ENCODE data around the gene LGALS7B. TPM values are rescaled to one million over a fixed set of nuclear protein-coding genes. Genes with fewer than 3 reads are reported as not detected.

Gene LGALS7B
- total and polyA plus RNA-seq, 2 of the 8 experiments (the other 6 are each of a cell fraction or from before 2014, with no cell fraction given), result 3.6 TPM; not detected in 1

DNA sequence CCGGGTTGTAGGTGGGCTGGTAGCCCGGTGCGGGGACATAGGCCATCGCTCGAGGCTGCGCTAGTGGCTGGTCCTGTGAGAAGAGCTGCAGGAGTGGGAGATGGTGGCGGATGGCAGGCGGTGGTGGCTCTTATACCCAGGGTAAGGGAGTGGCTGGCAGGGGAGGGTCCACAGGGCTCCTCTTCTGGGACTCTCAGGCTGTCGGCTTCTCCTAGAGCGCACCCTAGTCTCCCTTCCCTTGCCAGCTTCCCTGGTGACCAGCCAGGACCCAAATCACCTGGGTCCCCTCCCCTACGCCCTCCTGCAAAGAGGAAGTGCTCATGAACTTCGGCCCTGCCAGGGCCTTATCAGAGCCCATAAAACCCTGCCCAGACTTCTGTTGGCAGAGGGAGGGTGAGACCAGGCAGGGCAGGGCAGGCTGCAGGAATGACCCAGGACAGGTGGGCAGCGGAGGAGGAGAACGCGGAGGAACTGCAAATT lies 23.9 kb downstream of the LGALS7B start, which contains the start of gene LGALS4:
Gene LGALS4, minus strand, starts transcription at position 105 of the 480 bp plus-strand sequence. Its CDS starts 59 bp downstream, at position 46.
- H4K20me1 ChIP-seq (replicated peaks in 1 of 2; ENCODE audit: control insufficient read depth in 1 of 2, insufficient read depth in 2 of 2, low read length in 2 of 2), result peaks cover 2 to 5% of the 10 kb centered on the region in 2 experiments
- H2BK12ac ChIP-seq (ENCODE audit: low read depth, low read length), result no peak within 1 kb of the TSS
- no peak within 1 kb of the TSS for H2BK5ac ChIP-seq (ENCODE audit: low read depth, low read length)
- no peak within 1 kb of the TSS for H3K18ac ChIP-seq (ENCODE audit: extremely low read depth, low read length)
- no peak within 1 kb of the TSS for H4K5ac ChIP-seq (ENCODE audit: insufficient read length, low read depth, low read length)
- H3K79me2 ChIP-seq (ENCODE audit: control insufficient read depth in 1 of 2, insufficient read depth in 2 of 2, low read length in 2 of 2), result no peaks in the 10 kb centered on the region
- H3K36me3 ChIP-seq (ENCODE audit: control insufficient read depth in 2 of 4, insufficient read depth in 4 of 4, low read length in 3 of 4), result peaks cover 0 to 18% (median 9%) of the 10 kb centered on the region in 4 experiments; a peak in 5 of 8 replicates
- WGBS, 2 experiments (ENCODE audit: extremely low coverage in 1 of 2, insufficient coverage in 1 of 2, insufficient read length in 1 of 2, insufficient replicate concordance in 2 of 2, low coverage in 1 of 2, low lambda C conversion rate in 2 of 2, missing lambda C conversion rate in 1 of 2), result 94% methylated on average over 13 of the region's 15 CpGs; no CpG with 5 or more reads in 1 of the 2 experiments
- no peaks in the 10 kb centered on the region for H3K79me1 ChIP-seq (ENCODE audit: low read depth, low read length)
- H2BK15ac ChIP-seq (ENCODE audit: low read length), result no peak within 1 kb of the TSS
- no peak within 1 kb of the TSS for H3K9ac ChIP-seq (replicated peaks in 1 of 4; ENCODE audit: extremely low read depth in 1 of 4, low read depth in 3 of 4, low read length in 3 of 4)
- no peak for DNase-seq (ENCODE audit: low read depth in 1 of 2, low spot score in 2 of 2)
- no peaks in the 10 kb centered on the region for H3K27me3 ChIP-seq (replicated peaks in 1 of 4; ENCODE audit: control insufficient read depth in 3 of 4, extremely low read depth in 1 of 4, insufficient read depth in 3 of 4, low read length in 3 of 4)
- H4K91ac ChIP-seq (replicated peaks; ENCODE audit: insufficient read length, low read length), result no peak within 1 kb of the TSS
- ChIA-PET POLR2A (ENCODE audit: partially characterized antibody) (interaction anchor here (0.6 to 3.7 kb wide), 4 partner anchors 11 to 81 kb away, joined by 3 to 17 read pairs (median 3); no protein-coding TSS in a partner anchor), CTCF (ENCODE audit: partially characterized antibody) (interaction anchor here (0.5 to 1.5 kb wide), 3 partner anchors 12 to 82 kb away, joined by 3 read pairs; no protein-coding TSS in a partner anchor)
- no peak within 1 kb of the TSS for H3K23ac ChIP-seq (ENCODE audit: insufficient read length)
- no peak within 1 kb of the TSS for H2AFZ ChIP-seq (ENCODE audit: low read length)
- H2AK5ac ChIP-seq (ENCODE audit: low read depth, low read length), result no peak within 1 kb of the TSS
- H3K4me1 ChIP-seq (replicated peaks in 1 of 4; ENCODE audit: control insufficient read depth in 3 of 4, insufficient read depth in 4 of 4, low read length in 3 of 4), result no peaks in the 10 kb centered on the region
- H3K14ac ChIP-seq (ENCODE audit: insufficient read length), result no peak within 1 kb of the TSS
- H3K4ac ChIP-seq (replicated peaks; ENCODE audit: insufficient read length, low read depth, low read length), result no peak within 1 kb of the TSS
- no peak for TF ChIP-seq RFX5 (IDR thresholded peaks at IDR 0.05; ENCODE audit: borderline replicate concordance, low read depth, low read length)
- no peak for TF ChIP-seq JUN (IDR thresholded peaks at IDR 0.05; ENCODE audit: low read depth, low read length)
- no peak for TF ChIP-seq TCF12 (IDR thresholded peaks at IDR 0.05; ENCODE audit: low read depth, low read length)
- TF ChIP-seq ASH2L (IDR thresholded peaks at IDR 0.05; ENCODE audit: low read length), result no peak
- TF ChIP-seq POLR2A (IDR thresholded peaks at IDR 0.05; ENCODE audit: control extremely low read depth in 1 of 2, low read depth in 2 of 2, low read length in 2 of 2), result no peak
- no peak for TF ChIP-seq POLR2AphosphoS5 (IDR thresholded peaks at IDR 0.05; ENCODE audit: low read depth, low read length)
- no peak for TF ChIP-seq TAF1 (IDR thresholded peaks at IDR 0.05; ENCODE audit: low read depth, low read length)
- TF ChIP-seq MAFK (IDR thresholded peaks at IDR 0.05; ENCODE audit: low read depth, low read length), result no peak
- TF ChIP-seq KDM4A (IDR thresholded peaks at IDR 0.05; ENCODE audit: low read depth, low read length, severe bottlenecking), result no peak
- TF ChIP-seq CHD1 (IDR thresholded peaks at IDR 0.05; ENCODE audit: low read depth, low read length), result no peak
- TF ChIP-seq CTBP2 (IDR thresholded peaks at IDR 0.05; ENCODE audit: borderline replicate concordance, insufficient read depth, insufficient read length, low read length), result no peak
- TF ChIP-seq, protein P1, sequence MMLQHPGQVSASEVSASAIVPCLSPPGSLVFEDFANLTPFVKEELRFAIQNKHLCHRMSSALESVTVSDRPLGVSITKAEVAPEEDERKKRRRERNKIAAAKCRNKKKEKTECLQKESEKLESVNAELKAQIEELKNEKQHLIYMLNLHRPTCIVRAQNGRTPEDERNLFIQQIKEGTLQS (IDR thresholded peaks at IDR 0.05; ENCODE audit: insufficient read depth, low read depth, low read length), result no peak
- H3K9me3 ChIP-seq (ENCODE audit: insufficient read depth in 2 of 2, low read depth in 1 of 2, low read length in 1 of 2), result no peaks in the 10 kb centered on the region
- no peak within 1 kb of the TSS for H3K4me2 ChIP-seq (ENCODE audit: insufficient read depth in 1 of 2, low read depth in 2 of 2, low read length in 2 of 2)
- H3K23me2 ChIP-seq (ENCODE audit: low read depth, low read length), result no peaks in the 10 kb centered on the region
- FAIRE-seq, result no peak
- H3K56ac ChIP-seq (replicated peaks; ENCODE audit: insufficient read length, low read depth, low read length), result no peak within 1 kb of the TSS
- H3K4me3 ChIP-seq (ENCODE audit: extremely low read depth in 1 of 4, insufficient read depth in 2 of 4, low read depth in 3 of 4, low read length in 4 of 4), result no peak within 1 kb of the TSS
- H4K8ac ChIP-seq (ENCODE audit: extremely low read depth, insufficient read depth, low read length), result peak within 1 kb of the TSS; percentile 80; the same call in 1 of the 2 replicates
- no peak within 1 kb of the TSS for H2BK120ac ChIP-seq (replicated peaks; ENCODE audit: low read depth, low read length)
- H3K27ac ChIP-seq (ENCODE audit: low read depth, low read length), result no peak within 1 kb of the TSS
- H2BK20ac ChIP-seq (ENCODE audit: low read length), result no peak within 1 kb of the TSS
